Stimulated activated naive CD4-positive, alpha-beta T cell treated with Interleukin-2 at 50 U/mL for 16 hours (primary cell): Measurements from ENCODE around the gene FCGBP.
"Not testable (repeated sequence)": the region's sequence is repeated elsewhere in the genome, so short reads cannot be mapped to it uniquely, and the experiment has no call there.

ENCODE experiments used
- DNase-seq: peaks from one replicate; lab custom pipeline; 2025; lab: John Stamatoyannopoulos, UW

FCGBP gene

DNA sequence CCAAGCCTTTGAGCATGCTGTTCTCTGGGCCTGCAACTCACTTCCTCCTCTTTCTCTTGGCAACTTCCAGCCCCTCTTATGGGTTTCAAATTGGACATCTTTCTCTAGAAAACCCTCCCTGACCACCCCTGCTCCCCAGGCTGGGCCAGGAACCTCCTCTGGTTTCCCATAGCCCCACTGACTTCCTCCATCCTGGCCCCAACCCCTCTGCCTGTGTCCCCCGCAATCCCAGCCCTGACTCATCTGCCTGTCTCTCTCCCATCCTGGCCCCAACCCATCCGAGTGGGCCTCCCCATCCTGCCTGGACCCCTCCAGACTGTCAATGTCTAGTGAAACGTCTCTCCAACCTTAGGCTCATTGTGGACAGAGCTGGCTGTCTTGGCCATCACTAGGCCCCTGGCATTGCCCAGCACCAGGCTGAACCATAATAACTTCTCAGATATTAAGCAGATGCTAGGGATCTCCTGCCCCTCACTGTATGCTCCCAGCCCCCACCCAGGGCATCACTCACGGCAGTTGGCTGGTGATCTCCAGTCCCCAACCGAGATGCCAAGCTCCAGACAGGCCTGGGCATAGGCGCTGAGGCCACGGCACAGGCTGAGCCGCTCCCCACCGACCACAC is 16.8 kb downstream of the FCGBP start:
- DNase-seq = no peak

DNA sequence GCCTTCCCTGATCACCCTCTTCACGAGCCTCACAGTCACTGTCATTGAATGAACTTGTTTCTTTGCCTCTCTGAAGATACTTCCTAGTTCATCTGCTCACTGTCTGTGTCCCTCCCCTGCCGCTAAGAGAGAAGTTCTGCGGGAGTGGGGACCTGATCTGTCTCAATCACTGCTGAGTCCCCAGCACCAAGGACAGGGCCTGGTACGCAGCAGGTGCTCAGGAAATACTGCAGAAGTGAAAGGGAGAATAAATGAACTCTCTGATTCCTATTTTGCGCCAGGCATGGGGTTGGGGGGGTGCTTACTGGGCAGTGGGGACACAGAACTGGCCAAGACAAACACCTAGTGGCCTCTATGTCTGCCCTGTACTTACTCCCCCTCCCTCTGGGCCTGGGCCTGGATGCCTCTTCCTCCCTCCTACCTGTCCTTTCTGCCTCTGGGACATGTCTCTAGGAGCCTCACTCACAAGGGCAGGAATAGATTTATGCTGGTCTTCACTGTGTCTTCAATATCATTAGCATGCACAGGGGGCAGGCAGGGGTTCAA is 17.5 kb downstream of the FCGBP start:
- DNase-seq = no peak

DNA sequence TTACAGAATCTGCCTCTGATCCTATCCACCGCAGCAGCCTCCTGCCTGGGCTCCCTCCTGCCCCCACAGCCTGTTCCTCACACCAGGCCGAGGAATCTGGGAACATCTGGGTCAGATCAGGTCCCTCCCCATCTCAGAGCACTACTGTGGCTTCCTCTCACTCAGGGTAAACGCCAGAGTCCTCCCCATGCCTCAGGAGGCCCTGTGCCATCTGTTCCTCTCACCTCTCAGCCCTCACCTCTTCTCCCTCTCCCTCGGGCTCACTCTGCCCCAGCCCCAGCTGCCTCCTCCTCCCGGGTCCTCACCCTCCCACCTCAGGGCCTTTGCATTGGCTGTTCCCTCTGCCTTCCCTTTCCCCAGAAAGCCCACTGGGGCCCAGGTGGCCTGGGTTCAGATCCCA is 18.2 kb downstream of the FCGBP start:
- DNase-seq = no peak

DNA sequence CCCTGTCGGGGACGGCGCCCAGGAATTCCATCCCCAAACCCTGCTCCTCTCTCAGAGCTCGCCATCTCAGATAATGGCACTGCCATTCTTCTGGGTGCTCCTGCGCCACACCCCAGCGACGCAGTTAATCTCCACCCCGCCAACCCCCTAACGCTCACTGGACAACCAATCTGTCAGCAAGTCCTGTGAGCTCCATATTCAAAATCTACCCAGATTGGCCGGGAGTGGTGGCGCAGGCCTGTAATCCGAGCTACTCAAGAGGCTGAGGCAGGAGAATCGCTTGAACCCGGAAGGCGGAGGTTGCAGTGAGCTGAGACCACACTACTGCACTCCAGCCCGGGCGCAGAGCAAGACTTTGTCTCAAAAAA is 18.6 kb downstream of the FCGBP start:
- no peak for DNase-seq

DNA sequence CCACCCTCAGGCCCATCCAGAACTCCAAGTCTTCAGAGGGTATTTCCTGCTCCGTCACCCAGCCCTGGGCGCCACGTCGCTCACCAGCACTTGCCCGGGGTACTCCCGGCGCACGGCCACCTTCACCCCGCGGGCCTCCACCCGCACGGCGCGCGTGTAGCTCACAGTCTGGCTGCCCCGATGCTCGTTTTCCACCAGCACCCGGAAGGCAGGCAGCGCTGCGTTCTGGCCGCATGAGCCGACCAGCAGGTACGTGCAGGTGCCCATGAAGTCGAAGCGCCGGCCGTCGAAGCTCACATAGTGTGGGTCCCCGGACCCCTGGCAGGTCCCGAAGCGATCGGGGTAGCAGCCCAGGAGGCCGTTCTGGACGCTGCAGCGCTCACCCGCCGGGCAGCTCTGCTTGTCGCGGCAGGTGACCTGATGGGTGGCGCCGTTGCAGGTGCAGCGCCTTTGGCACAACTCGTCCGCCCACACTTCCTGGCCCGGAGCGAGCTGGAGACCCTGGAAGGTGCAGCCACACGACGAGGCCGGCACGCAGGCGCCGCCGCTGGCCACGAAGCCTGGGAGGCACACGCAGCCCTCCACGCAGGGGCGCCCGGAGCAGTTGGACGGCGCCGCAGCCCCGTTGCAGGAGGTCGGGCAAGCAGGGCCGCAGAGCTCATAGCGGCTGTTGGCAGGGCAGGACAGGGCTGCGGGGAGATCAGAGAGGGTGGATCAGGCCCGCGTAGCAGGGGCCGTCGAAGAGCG is 19.2 kb downstream of the FCGBP start:
- DNase-seq = no peak

DNA sequence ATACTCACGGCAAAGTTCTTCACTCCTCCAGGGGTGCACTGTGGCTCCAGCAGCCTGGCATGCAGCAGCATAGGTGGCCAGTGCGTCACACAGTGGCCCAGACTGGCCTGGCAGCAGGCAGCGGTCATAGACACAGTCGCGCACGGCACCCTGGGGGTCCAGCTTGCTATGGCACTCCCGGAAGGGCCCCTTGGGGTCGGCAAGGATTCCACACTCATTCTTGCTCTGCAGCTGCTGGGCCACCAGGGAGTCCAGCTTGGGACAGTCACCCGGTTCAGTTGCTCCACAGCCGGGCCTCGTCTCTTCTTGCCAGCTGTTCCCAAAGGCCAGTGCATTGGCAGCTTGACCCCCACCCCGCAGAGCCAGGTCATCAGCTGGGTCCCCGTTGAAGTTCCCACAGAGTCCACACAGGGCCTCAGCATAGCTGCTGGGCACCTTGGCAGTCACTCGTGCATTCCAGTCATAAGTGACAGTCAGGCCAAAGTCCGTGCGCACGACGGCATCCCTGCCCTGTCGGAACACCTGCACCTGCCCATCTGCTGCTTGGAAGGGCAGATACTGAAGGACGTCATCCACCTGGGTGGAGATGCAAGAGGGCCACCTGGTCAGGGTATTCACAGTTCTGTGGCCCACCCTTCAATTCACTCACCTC is 20.6 kb downstream of the FCGBP start:
- no peak for DNase-seq

DNA sequence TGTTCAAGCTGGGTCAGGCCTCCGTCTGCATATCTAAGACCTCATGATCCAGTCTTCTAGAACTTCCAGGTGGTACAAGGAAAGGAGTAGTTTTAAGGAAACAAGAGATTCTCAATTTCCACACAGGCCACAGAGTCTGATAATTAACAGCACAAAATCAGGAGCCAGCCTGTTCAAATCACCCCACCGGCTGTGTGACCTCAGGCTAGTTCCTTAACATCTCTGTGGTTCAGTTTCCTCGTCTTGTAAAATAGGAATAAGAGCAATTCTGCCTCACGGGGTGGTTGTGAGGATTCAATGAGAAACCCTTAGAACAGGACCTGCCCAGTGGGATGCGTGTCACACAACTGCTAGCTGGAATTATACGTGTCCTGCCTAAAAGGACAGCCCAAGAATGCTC is 25.6 kb downstream of the FCGBP start:
- DNase-seq = no peak

DNA sequence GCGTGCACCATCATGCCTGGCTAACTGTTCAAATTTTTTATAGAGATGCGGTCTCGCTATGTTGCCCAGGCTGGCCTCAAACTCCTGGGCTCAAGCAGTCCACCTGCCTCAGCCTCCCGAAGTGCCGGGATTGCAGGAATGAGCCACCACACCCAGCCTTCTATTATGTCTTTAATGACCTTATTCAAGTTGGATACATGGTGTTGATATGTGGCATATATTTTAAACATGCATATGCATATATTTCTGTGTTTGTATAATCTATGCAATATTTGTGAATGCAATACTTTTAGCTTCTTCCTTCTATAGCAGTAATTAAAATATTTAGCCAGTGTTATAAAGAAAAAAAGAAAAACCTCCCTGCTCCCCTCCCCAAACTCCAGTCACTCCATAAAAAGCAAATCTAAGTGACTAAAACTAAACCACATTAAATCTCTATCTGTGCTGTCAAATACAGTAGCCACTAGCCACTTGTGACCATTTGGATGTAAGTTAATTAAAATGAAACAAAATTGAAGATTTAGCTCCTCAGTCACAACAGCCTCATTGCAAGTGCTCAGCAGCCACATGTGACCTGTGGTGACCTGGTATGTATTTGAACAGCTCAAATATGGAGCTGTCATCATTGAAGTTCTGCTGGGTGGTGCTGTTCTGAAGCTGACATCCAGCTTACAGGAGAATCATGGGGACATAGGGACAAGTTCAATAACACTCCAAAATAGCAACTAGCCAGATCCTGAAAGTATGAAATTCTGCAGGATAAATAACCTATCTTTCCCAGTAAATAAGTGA is 27.4 kb downstream of the FCGBP start:
- DNase-seq = no peak

DNA sequence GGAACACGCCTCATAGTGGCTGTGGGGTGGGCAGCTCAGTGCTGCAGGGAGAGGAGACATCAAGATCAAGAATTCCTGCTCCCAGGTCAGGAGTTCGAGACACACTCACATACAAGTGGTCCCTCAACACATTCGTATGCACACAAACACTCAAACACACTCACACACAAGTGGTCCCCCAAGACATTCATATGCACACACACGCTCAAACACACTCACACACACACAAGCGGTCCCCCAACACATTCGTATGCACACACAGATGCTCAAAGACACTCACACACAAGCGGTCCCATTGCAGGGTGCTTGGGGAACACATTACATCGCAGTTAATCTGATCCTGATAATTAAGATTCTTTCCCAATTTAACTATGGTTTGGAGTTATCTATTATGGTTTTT is 28.2 kb downstream of the FCGBP start:
- no peak for DNase-seq

DNA sequence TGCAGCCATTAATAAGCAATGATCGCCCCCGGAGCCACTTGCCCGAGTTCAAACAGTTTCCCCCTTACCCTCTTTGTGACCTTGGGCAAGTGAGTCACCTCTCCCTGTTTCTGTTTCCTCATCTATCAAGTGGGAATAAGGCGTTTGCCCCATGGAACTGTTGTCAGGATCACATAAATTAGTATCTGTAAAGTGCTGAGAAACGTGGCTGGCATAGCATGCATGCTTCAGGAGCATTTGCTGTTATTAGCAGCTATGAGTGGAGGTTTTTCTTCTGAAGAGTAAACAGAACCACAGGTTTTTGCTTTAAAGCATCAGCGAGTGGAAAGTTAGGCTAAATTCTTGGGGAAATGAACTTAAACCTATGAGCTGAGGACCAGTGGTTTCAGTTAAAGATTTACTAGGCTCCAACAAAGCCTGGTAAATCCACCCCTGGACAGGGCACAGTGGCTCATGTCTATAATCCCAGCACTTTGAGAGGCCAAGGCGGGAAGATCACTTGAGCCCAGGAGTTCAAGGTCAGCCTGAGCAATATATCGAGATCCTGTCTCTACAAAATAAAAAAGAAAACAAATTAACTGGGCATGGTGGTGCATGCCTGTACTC is 30.8 kb downstream of the FCGBP start:
- DNase-seq = not testable (repeated sequence)

DNA sequence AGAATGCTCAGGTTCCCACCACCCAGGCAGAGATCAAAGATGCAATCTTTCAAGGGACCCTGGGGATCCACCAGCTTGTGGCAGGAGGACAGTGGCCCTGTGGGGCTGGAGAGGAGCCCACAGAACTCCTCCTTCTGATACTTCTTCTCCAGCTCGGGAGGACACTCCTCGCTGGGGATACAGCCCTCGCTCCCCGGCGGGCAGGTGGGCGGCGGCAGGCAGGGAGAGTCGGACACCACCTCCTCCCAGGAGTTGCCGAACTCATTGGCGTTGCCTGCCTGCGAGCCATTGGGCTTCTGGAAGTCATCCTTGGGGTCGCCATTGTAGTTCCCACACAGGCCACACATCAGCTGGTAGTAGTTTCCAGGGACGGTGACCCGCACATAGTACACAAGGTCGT is 32.1 kb downstream of the FCGBP start:
- DNase-seq = not testable (repeated sequence)

DNA sequence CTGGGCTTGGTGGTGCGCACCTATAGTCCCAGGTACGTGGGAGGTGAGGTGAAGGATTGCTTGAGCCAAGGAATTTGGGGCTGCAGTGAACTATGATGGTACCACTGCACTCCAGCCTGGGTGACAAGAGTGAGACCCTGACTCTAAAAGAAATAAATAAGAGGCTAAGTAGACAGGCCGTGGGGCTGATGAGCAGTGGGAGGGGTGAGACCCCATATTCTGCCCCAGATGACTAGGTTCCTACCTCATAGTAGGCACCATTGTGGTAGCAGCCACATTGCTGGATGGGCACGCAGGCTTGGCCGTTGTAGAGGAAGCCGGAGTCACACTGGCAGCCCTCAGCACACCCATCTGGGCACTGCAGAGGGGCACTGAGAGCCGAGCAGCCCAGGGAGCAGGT is 32.8 kb downstream of the FCGBP start:
- not testable (repeated sequence) for DNase-seq

DNA sequence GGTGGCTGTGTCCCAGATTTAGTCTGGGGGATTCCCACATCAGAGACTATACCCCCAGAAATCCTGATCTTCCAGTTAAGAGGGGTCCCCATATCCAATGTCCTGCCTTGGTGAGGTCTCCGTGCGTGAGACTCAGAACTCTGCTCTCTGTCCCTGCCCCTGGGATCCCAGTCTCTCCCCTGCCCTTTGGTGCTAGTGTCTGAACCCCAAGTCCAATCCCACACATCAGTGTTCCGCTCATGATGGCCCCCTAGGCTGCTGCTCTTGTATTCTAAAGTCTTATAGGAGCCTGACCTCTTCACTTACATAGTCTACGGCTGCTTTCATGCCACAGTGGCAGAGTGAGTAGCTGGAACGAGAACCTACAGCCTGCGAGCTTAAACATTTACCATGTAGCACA is 35.6 kb downstream of the FCGBP start:
- DNase-seq = not testable (repeated sequence)

DNA sequence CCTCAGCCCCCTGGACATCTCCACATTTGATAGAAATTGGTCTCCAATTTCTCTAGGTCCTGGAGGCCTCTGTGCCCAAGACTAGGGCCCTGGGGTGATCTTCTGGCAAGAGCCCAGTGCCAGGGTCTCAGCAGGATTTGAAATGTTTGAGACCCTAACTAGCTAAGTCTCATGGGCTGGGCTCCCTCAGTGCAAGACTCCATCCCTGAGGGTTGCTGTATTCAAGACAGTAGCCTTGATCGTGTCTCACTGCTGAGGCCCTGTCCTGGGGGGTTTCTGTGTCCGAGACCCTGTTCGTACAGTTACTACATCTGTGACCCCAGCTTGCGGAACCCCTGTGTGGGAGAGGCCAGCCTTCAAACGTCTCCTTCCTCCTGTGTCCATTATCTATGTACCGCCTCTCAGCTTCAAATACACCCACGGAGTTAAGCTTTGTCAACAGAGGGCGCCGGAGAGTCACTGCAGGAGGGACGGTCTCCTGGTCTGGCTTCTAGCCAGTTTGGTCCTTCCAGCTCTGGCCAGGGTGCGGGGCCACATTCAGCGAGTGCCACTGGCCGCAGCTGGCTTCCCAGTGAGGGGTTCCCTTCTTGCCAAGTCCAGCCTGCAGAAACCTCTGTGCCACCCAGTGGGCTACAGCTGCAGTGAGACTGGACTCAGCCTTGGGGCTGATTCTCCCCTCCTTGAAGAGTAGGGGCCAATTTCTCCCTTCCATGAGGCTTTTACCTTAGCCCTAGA is 36.8 kb downstream of the FCGBP start:
- peak; percentile 35 for DNase-seq

DNA sequence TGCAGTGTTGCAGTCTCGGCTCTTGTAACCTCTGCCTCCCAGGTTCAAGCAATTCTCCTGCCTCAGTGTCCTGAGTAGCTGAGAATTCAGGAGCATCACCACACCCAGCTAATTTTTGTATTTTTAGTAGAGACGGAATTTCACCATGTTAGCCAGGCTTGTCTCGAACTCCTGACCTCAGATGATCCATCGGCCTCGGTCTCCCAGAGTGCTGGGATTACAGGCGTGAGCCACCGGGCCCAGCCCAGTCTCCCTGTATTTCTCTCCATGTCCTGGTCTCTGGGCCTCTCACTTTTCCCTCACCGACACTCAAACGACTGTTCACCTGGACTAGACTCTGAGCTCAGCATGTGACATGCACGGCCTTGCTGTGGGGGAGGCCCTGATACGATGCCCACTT is 39.3 kb downstream of the FCGBP start:
- not testable (repeated sequence) for DNase-seq

DNA sequence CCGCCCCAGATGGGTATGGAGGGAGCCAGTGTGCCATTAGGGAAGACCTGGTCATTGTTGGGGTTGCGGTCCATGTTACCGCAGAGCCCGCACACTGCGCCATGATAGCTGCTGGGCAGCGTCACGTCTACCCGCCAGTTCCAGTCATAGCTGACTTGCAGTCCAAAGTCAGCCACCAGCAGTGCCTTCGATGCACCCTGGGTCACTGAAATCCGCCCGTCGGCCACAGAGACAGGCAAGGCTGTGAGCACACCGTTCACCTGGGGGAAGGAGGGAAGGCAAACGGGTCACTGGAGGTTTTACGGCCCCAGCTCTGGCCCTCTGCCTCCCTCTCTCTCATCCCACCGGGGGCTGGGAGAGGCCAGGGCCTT is 40.2 kb downstream of the FCGBP start:
- not testable (repeated sequence) for DNase-seq

DNA sequence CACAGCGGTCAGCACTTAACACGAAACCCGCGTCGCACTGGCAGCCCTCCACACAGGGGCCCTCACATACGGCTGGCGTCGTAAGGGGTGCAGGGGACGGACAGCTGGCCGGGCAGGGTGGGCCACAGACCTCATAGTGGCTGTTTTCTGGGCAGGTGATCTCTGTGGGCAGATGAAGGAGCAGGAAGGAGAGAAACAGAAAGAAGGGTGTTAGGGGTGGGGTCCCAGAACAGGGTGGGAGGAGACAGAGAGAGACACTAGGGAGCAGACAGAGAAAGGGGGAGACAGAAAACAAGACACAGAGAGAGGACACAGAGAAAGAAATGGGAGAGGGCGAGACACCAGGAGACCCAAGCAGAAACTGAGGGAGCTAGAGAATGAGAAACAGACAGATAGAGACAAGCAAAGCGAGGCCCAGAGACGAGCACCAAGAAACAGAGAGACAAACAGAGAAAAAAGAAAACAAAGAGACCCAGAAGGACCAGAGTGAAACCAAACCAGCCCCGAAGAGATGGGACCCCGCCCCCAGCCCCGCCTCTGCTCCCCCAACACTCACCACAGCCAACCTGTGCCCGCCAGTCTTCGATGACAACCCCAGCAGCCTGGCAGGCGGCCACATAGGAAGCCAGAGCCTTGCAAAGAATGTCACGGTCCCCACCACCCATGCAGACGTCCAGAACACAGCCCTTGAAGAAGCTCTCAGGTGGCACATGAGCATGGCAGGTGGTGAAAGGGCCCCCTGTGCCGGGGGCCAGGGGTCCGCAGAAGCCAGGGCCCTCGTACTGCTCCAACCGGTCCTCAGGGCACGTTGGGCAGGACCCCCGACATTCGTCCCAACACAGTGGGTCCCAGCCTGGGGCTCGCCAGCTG is 40.8 kb downstream of the FCGBP start:
- not testable (repeated sequence) for DNase-seq

DNA sequence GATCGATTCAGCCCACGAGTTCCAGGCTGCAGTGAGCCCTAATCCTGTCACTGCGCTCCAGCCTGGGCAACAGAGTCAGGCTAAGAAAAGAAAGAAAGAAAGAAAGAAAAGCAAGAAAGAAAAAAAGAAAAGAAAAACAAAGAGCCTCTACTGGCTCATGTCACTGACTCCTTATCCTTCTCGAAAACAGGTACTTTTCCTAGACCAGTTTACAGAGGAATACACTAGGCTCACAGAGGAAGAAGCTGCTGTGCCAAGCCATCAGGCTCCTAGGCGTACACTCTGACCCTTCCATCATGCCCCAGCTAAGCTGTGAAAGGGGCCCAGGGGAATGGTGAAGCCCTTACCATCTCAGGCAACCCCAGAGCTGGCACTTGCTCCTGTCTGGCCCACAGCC is 41.9 kb downstream of the FCGBP start:
- not testable (repeated sequence) for DNase-seq

DNA sequence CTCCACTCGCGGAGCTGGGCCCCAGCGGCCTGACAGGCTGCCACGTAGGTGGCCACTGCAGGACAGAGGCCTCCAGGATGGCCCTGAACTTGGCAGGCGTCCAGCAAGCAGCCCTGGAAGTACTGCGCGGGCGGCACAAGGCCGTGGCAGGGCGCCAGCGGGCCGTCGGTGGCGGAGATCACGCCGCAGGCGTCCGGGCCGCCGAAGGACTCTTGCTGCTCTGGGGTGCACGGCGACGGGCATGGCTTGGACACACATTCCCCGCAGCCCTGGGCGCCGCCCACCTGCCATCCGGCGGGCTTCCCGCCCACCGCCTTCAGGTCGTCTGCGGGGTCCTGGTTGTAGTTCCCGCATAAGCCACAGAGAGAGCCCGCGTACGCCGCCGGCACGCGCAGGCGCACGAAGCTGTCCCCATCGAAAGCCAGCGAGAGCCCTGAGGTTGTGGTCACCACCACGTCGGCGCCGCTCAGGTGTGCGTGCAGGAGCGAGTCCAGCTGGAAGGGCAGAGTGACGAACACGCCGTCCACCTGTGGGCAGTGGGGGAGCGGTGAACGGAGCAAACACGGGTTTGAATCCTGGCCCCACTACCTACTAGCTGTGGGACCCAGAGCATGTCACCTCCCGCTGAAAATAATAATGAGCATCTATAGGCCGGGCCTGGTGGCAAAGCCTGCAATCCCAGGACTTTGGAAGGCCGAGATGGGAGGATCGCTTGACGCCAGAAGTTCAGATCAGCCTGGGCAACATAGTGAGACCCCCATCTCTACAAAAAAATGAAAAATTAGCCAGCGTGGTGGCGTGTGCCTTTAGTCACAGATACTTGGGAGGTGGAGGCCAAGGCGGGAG is 42.6 kb downstream of the FCGBP start:
- not testable (repeated sequence) for DNase-seq
